Fibroblast of villous mesenchyme (primary cell): ENCODE measurements around the gene PPP4R1. TPM values are rescaled to one million over a fixed set of nuclear protein-coding genes. Genes with fewer than 3 reads are reported as not detected.
"Not testable (repeated sequence)": the region's sequence is repeated elsewhere in the genome, so short reads cannot be mapped to it uniquely, and the experiment has no call there.

ENCODE experiments used
- DNase-seq: peaks from one replicate; pipeline ENCODE4 v3.0.0-alpha.2; 2010; ENCODE audit warnings: low read depth
- H3K4me3 ChIP-seq: 2 replicates; pipeline ENCODE4 v1.5.1; 2011; ENCODE audit warnings: low read depth, mild to moderate bottlenecking, low read length
- CTCF ChIP-seq: IDR thresholded peaks from 2 replicates; pipeline ENCODE4 v1.5.1; 2012; ENCODE audit warnings: low read depth, mild to moderate bottlenecking, low read length; ENCODE audit not compliant: insufficient read depth
- total RNA-seq: library from RNA; depleted of rRNA; stranded (reverse); fragments of >200 nt; gene quantifications from 2 replicates; pipeline ENCODE4 v1.2.3, GENCODE V29; 2012

PPP4R1 gene
- total RNA-seq, 1 donor = 136 TPM

- H3K4me3 ChIP-seq = no peak overlapping the region
- no peak for TF ChIP-seq CTCF
- DNase-seq = peak; percentile 30
Measured at GRCh38 chr18:9642799-9643462, 28.6 kb upstream of the PPP4R1 start.

- not testable (repeated sequence) for H3K4me3 ChIP-seq, DNase-seq
Measured at GRCh38 chr18:9641081-9641480, 26.7 kb upstream of the PPP4R1 start.

GRCh38 chr18:9638886-9639285 lies 24.5 kb upstream of the PPP4R1 start:
- no peak overlapping the region for H3K4me3 ChIP-seq

GRCh38 chr18:9637036-9637767 lies 22.8 kb upstream of the PPP4R1 start:
- TF ChIP-seq CTCF = no peak
- no peak for DNase-seq
- no peak overlapping the region for H3K4me3 ChIP-seq

More at GRCh38 chr18:9638886-9639285, 24.5 kb upstream of the PPP4R1 start:
- no peak for TF ChIP-seq CTCF
- DNase-seq = no peak

GRCh38 chr18:9634856-9635255 lies 20.5 kb upstream of the PPP4R1 start:
- H3K4me3 ChIP-seq = no peak overlapping the region
- DNase-seq = no peak
- no peak for TF ChIP-seq CTCF

- peak; percentile 88 for DNase-seq
- TF ChIP-seq CTCF = no peak
- H3K4me3 ChIP-seq = no peak overlapping the region
Measured at GRCh38 chr18:9631814-9632496, 17.6 kb upstream of the PPP4R1 start.

GRCh38 chr18:9630444-9630843 lies 16.1 kb upstream of the PPP4R1 start:
- no peak for TF ChIP-seq CTCF
- H3K4me3 ChIP-seq = no peak overlapping the region
- no peak for DNase-seq
